T47D (cell line): ENCODE data around the gene GRM4.
A peak's percentile ranks its signal among the peaks of the same experiment; 100 is the strongest.

Experiments used
- DNase-seq, 2 experiments: peaks; one replicate each; pipeline versions ENCODE4 v3.0.0 to v3.0.0-alpha.2; 2011 to 2012; ENCODE audit warnings: low read depth in 1 of 2, low spot score in 1 of 2
- JUND ChIP-seq: IDR thresholded peaks from 2 replicates; pipeline ENCODE4 v1.6.1; 2012; ENCODE audit warnings: low read depth
- in situ Hi-C: cut with HindIII; loops from 2 replicates; pipeline ENCODE4 v1.10.0; 2016; ENCODE audit warnings: low sequenced_read_pairs, low pct_unique_long_range_greater_than_20kb

GRM4 gene

DNA sequence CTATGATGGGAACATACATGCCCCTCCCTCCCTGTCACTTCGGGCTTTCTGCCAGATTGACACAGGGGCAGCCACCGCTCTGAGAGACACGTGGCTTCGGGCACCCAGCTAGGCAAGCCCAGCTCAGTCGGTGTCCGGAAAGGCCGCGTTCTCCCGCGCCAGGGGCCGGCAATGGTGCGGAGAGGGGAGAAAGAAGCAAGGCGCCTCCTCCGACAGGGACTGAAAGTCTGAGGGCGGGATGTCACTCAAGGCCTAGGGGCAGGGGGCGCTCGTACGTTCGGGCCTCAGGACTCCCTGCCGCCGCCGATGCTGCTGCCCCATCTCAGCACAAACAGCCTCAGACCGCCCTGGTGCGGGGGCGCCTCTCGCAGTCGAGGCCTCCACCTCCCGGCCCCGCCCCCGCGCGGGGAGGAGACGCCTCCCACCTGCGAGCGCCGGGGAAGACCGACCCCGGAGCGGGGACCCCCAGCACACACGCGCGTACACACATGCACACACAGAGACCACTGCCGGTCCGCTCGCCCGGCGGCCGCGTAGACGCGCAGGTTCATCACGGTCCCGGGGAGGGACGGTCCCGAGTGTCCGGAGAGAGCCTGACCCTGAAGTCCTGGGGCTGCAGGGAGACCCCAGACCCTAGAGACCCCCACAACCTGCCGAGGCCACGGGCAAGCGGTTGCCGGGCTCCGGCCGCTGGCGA, 1.9 kb downstream of the GRM4 start:
- no peak for TF ChIP-seq JUND
- DNase-seq: peak in 1 of 2 experiments; percentile 28
- in situ Hi-C loops: no loop called here

- in situ Hi-C loops: no loop called here
- DNase-seq: no peak
- no peak for TF ChIP-seq JUND
Observed at GRCh38 chr6:34143196-34143883, 2.5 kb downstream of the GRM4 start.

GRCh38 chr6:34142061-34142998, 3.6 kb downstream of the GRM4 start:
- in situ Hi-C loops: no loop called here
- DNase-seq: no peak
- no peak for TF ChIP-seq JUND

DNA sequence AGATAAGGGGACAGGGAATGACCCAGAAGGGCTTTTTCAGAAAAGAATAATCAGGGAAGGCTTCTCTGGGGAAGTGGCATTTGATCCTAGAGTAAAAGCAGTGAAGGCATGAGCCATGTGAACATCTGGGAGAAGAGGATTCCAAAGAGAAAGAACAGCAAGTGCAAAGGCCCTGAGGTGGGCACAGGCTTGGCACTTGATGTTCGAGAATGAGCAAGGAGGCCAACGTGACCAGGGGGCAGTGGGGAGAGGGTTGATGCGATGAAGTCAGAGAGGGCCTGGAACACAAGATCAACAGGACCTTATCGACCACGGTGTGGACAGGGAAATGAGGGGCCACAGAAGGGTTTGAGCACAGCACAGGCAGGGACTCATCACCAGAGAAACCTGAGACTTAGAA, 5.8 kb downstream of the GRM4 start:
- in situ Hi-C loops: no loop called here
- DNase-seq: no peak
- no peak for TF ChIP-seq JUND

DNA sequence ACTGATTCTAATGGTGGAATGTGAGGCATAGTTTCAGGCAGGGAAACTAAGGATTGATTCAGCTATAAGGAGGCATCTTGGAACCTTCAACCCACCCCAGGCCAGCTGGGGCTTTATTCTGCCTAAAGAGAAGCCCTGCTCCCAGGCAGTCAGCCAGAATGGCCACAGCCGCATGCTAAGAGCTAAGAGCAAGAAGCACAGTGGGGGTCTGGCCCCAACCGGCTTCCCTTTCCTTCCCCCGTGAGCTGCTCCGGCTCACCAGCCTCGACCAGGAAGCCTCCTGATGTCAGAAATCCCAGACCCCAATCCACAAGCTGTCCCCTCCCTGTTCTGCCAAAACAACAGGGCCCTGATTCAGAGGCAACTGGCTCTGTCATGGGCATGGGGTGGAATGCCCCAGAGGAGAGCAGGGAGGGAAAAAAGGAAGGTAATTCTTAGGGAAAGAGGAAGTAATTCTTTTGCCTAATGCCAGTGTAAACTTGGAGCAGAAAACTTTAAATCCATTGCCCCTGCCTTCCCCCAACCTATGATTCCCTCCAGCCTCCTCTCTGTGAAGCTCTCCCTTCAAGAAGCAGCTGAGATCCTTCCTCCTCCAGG, 6.9 kb downstream of the GRM4 start:
- in situ Hi-C loops: no loop called here
- DNase-seq: no peak
- TF ChIP-seq JUND: no peak

- in situ Hi-C loops: no loop called here
Observed at GRCh38 chr6:34138191-34138590, 7.7 kb downstream of the GRM4 start.

GRCh38 chr6:34135541-34135940, 10.3 kb downstream of the GRM4 start:
- no peak for DNase-seq
- no peak for TF ChIP-seq JUND
- in situ Hi-C loops: no loop called here

More at GRCh38 chr6:34138191-34138590, 7.7 kb downstream of the GRM4 start:
- no peak for TF ChIP-seq JUND
- no peak for DNase-seq

GRCh38 chr6:34132486-34133185, 13.3 kb downstream of the GRM4 start:
- peak; percentile 79 to 86 for DNase-seq
- no peak for TF ChIP-seq JUND
- in situ Hi-C loops: no loop called here

DNA sequence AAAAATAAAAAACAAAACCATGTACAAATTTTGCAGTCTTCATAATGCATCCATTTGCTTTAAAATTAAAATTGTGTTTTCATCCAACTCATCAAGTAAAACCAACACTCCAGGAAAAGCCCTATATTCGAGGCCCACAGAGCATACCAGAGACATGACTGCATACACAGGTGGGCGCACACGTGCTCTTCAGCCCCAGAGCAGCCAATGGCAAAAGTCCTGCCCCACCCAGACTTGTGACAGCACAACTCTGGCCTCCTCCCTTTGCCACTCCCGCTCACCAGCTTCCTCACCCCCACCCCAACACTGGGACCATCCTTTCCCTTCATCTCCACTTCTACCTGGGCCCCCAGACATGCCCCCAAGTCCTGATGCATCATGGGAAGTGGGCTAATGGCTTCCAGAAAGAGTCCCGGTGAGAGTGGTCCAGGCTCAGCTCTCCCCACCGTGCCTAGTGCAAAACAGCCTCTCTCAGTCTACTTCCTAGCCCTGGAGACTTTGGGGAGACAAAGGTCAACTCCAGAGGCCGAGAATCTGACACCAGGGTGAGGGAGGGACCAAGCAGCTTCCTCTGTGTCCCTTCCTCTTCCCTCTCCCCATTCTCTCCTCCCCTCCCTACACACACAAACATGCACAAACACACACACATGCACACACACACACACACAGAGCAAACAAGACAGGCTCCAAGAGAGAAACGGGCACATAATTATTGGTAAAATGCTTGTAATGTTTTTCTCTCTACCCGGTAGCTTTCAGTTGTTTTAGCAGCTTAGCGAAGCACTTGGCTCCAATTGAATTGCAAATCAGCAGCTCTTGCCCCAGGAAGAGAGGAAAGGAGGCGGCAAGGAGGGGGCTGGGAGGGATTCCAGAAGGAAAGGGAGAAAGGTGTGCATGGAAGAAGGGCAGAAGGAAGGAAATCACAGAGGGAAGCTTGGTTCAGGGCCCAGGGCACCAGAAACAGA, 14.3 kb downstream of the GRM4 start:
- no peak for TF ChIP-seq JUND
- in situ Hi-C loops: no loop called here
- no peak for DNase-seq

DNA sequence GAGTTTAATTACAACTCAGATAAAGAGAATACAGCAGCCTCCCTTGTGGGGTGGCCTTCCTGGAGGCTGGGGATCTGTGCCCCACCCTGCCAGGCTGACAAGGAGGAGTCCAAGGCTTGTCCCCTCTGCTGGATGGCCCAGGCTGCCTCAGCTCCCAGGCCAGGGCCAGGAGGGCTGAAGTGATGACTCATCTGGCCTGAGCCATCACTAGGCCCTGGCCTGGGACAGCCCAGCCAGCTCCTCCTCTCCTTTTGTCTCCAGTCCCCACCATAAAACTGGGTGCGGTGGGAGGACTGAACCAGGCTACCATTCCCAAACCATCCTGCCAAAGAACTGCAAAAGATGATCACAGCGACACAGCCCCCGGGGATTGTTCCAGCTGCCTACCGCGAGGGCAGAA, 15.0 kb downstream of the GRM4 start:
- in situ Hi-C loops: no loop called here
- DNase-seq: no peak
- TF ChIP-seq JUND: no peak

- in situ Hi-C loops: no loop called here
- DNase-seq: no peak
- TF ChIP-seq JUND: no peak
Observed at GRCh38 chr6:34129753-34130152, 16.1 kb downstream of the GRM4 start.
